MM.1S (cell line): ENCODE data around the gene ITGA6.

Experiments used
- EZH2 ChIP-seq: fragments of 300-600 bp; sonication (generic); optimal IDR thresholded peaks from 2 replicates; pipeline ENCODE3; 2017; ENCODE audit warnings: low read depth, mild to moderate bottlenecking, antibody characterized with exemption, low read length, mixed read lengths
- EZH2phosphoT487 ChIP-seq: fragments of 300-600 bp; sonication (generic); IDR thresholded peaks from 2 replicates; pipeline ENCODE4 v1.6.1; 2018; ENCODE audit warnings: antibody characterized with exemption, low read length
- TF ChIP-seq, protein P1 (sequence below): fragments of 300-600 bp; sonication (generic); IDR thresholded peaks from 2 replicates; pipeline ENCODE4 v1.5.1; 2016; ENCODE audit warnings: antibody characterized with exemption, low read length, mixed read lengths

DNA sequence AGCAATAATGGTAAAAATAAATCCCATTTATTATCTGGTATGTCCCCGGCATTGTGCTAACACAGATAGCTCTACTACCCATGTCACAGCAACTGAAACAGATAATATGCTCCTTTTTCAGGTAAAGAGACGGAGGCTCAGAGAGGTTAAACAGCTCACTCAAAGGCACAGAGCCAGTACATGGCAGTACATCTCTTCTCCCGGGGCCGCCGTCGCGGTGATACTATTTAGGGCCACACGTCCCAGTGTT, 127.8 kb downstream of the ITGA6 start:
- TF ChIP-seq, protein P1, sequence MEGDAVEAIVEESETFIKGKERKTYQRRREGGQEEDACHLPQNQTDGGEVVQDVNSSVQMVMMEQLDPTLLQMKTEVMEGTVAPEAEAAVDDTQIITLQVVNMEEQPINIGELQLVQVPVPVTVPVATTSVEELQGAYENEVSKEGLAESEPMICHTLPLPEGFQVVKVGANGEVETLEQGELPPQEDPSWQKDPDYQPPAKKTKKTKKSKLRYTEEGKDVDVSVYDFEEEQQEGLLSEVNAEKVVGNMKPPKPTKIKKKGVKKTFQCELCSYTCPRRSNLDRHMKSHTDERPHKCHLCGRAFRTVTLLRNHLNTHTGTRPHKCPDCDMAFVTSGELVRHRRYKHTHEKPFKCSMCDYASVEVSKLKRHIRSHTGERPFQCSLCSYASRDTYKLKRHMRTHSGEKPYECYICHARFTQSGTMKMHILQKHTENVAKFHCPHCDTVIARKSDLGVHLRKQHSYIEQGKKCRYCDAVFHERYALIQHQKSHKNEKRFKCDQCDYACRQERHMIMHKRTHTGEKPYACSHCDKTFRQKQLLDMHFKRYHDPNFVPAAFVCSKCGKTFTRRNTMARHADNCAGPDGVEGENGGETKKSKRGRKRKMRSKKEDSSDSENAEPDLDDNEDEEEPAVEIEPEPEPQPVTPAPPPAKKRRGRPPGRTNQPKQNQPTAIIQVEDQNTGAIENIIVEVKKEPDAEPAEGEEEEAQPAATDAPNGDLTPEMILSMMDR, result no peak
- TF ChIP-seq EZH2 (no peak), EZH2phosphoT487 (no peak)
